Measurements from ENCODE around the gene GPX3. TPM values are rescaled to one million over a fixed set of nuclear protein-coding genes. Genes with fewer than 3 reads are reported as not detected.

The GPX3 gene
- total RNA-seq, 1 donor: 11.3 TPM

- DNase-seq (ENCODE audit: low read depth): no peak
- no peak overlapping the region for H3K4me3 ChIP-seq (ENCODE audit: low read depth, low read length)
- TF ChIP-seq CTCF (IDR thresholded peaks at IDR 0.05; ENCODE audit: insufficient read depth, low read length): no peak
Measured at GRCh38 chr5:151004499-151004898, 15.9 kb upstream of the GPX3 start.

GRCh38 chr5:151005187-151005949 lies 15.0 kb upstream of the GPX3 start:
- DNase-seq (ENCODE audit: low read depth): peak; percentile 28
- H3K4me3 ChIP-seq (ENCODE audit: low read depth, low read length): no peak overlapping the region
- TF ChIP-seq CTCF (IDR thresholded peaks at IDR 0.05; ENCODE audit: insufficient read depth, low read length): no peak

- H3K4me3 ChIP-seq (ENCODE audit: low read depth, low read length): no peak overlapping the region
- no peak for TF ChIP-seq CTCF (IDR thresholded peaks at IDR 0.05; ENCODE audit: insufficient read depth, low read length)
- DNase-seq (ENCODE audit: low read depth): peak; percentile 85
Measured at GRCh38 chr5:151005950-151006576, 14.3 kb upstream of the GPX3 start.

GRCh38 chr5:151006704-151007334 lies 13.6 kb upstream of the GPX3 start:
- no peak overlapping the region for H3K4me3 ChIP-seq (ENCODE audit: low read depth, low read length)
- TF ChIP-seq CTCF (IDR thresholded peaks at IDR 0.05; ENCODE audit: insufficient read depth, low read length): no peak
- no peak for DNase-seq (ENCODE audit: low read depth)

GRCh38 chr5:151007430-151008209 lies 12.8 kb upstream of the GPX3 start:
- no peak overlapping the region for H3K4me3 ChIP-seq (ENCODE audit: low read depth, low read length)
- DNase-seq (ENCODE audit: low read depth): no peak
- no peak for TF ChIP-seq CTCF (IDR thresholded peaks at IDR 0.05; ENCODE audit: insufficient read depth, low read length)

GRCh38 chr5:151008210-151008491 lies 12.2 kb upstream of the GPX3 start:
- TF ChIP-seq CTCF (IDR thresholded peaks at IDR 0.05; ENCODE audit: insufficient read depth, low read length): no peak
- DNase-seq (ENCODE audit: low read depth): no peak

More at GRCh38 chr5:151008210-151008491, 12.2 kb upstream of the GPX3 start:
- no peak overlapping the region for H3K4me3 ChIP-seq (ENCODE audit: low read depth, low read length)
